ENCODE measurements around the gene CARMIL1.
"Not testable (repeated sequence)": the region's sequence is repeated elsewhere in the genome, so short reads cannot be mapped to it uniquely, and the experiment has no call there.

The CARMIL1 gene

DNA sequence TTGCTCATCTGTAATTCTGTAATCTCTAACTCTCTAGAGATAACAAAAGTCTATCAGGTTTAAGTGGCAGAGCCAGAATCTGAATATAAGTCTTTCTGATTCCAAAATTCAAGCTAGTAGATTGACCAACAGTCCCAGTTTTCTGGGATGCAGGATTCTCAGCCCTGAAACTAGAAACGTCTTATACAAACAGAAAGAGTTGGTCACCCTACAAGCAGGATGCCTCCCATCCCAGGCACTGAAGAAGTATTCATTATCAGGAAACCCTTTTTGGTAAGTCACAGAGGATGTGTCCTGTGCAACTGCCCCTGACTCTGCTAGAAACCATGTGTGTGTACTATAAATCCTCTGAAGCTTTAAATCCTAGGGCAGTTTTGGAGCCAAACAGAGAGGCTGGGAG, 135.0 kb downstream of the CARMIL1 start:
- no peak for DNase-seq

DNA sequence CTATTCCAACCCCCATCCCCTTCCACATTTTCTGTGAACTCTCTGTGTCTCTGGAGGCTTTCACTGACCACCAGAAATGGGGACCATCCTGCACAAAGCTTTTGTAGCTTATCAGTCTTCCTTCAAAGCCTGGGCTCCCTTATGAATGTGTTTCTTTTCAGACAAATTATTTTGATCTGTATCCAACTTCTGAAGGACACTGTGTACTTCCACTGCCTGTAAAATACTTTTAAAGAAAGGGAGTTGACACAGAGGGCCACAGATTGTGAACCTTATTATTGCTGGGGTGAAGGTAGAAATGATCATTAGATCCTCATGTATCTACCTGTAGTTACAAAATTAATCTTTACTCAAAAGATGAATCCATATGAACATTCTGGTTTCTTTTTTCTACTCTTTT, 135.6 kb downstream of the CARMIL1 start:
- no peak for DNase-seq

DNA sequence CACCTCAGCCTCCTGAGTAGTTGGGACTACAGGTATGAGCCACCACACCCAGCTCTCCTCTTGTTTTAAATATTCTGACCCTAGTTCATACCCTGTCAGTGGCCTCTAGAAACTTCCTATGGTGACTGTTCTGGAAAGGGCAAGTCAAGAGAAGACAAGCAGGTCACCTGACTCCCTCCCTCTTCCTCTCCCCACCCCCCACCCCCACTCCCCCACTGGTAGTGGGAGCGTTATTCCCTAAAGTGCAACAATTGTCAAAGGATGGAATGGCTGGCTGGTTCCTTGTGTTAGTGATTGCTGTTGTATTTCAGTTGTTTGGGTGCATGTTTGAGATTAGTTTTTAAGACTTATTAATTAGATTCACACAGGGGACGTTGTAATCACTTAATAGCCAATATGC, 136.1 kb downstream of the CARMIL1 start:
- DNase-seq: no peak

DNA sequence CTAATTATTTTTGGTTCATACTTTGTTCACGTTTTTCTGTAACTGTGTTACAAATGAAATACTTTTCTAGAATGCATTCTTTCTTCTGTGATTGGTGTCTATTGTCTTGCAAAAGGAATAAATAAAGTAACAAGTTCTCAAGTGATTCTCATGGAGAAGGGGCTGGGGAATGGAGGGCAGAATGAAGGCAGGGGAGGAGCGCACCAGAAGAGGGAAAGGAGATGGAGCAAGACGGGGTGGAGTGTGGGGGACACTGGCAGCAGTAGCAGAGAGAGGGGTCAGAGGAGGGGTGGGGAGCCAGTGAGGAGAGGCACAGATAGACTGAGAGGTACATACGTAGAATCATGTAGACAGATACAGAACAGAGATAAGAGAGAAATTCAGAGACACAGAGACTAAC, 136.5 kb downstream of the CARMIL1 start:
- no peak for DNase-seq

DNA sequence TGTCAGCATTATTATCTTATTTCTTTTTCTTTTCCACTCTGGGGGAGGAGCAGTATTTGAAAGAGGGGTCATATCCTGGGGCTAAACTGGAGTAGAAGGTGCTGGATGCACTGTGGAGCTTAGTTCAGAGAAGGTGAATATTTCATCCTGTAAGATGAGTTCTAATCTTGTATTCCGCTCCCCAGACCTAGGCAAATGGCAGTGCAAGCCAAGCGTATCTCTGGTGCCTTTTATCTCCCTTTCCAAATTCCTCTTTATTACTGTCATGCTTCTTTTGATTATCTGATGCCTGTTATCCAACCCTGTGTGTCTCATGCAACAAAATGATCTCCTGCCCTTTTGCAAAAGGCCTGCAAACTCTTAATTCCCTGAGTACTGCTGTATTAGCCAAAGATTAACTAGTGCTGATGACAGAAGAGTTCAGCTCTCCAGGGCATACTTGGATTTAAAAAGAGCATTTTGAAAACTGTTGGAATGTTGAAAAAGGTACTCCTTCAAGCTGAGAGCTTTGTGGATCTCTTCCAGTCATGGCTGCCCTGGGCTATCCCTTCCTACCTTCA, 138.0 kb downstream of the CARMIL1 start:
- DNase-seq: no peak

DNA sequence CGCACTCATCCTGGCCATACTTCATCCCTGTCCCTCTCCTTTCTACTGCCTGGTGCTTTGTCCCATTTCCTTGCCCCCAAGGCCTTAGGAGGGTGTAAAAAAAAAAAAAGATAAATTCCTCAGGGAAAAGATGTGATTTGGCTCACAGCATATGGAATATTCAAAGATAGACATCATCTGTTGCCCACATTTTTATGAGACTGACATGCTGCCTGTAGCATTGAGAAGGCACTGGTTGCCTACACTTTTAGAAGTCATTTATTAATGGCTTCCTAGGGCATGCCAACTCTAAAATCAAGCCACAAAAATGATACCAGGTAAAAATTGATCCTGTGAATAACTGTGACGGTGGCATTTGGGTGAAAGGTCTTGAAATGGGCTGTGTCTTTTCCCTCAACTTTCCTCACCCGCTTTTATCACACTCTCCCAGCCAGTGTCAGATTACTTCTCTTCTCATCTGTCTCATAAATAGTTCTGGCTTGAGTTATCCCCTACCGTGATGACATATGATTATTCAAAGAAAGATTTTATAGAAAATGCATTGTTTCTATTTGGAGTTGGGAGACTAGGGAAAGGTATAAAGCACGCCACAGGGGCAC, 139.4 kb downstream of the CARMIL1 start:
- DNase-seq: no peak

DNA sequence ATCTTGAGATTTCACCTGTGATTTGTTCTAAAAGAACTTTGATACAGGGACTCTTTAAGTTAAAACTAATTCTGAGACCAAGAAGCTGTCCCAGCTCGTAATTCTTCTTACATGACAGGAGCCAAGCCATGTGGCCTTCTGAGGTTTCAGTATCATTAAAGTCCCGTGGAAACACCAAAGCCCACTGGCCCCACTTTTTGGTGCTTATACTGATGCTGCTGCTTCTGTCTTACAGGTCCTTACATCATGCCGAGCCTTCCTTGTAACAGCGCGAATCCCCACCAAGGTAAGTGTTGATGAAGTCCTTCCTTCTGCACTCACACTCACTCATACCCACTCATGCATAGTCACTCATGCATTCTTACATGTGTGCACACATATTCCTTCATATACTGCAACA, 140.7 kb downstream of the CARMIL1 start:
- DNase-seq: no peak

DNA sequence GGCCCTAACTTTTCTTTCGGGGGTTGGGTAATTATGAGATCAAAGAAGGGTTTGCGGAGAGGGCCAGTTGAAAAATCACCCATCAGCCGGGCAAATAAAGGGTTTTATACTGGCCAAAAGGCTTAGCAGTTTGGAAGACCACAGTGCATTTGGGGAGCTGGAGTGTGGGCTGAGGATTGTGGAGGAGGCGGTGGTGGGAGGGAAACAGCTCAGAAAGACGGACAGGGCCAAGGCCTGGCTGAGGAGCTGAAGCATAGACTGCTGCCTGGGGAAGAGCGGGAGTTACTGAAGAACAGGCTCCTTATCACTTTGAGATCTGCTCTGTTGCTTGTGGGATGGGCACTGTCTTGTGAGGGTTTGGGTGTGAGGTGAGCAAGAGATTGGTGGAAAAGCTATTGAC, 144.2 kb downstream of the CARMIL1 start:
- DNase-seq: no peak

DNA sequence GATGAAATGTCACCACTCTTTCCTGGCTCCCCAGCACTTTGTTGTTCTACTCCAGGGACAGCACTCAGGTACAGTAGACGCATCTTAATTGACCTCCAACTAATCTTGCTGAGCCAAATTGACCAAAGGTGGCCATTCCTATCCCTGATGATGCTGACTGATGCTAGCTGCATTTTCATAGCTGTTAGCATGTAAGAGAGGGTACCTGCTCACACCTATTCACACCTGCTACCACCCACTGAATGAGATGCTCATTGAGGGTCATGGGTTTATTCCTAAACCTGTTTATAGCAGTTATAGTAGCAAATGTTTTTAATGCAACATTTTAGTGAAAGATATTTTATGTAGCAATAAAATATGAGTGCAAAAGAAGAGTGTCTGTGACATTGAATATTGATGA, 145.1 kb downstream of the CARMIL1 start:
- DNase-seq: no peak

DNA sequence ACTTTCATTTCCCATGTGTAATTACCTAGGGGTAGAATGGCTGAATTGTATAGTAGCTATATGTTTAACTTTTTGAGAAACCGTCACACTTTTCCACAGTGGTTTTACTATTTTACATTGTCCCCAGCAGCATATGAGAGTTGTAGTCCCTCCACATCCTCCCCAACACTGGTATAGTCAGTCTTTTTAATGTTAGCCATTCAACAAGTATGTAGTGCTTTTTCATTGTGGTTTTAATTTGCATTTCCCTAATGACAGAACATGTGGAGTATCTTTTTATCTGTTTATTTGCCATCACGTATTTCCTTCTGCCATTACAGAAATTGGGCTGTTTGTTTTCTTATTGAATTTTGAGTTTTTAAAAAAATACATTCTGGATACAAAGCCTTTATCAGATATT, 148.4 kb downstream of the CARMIL1 start:
- DNase-seq: no peak

DNA sequence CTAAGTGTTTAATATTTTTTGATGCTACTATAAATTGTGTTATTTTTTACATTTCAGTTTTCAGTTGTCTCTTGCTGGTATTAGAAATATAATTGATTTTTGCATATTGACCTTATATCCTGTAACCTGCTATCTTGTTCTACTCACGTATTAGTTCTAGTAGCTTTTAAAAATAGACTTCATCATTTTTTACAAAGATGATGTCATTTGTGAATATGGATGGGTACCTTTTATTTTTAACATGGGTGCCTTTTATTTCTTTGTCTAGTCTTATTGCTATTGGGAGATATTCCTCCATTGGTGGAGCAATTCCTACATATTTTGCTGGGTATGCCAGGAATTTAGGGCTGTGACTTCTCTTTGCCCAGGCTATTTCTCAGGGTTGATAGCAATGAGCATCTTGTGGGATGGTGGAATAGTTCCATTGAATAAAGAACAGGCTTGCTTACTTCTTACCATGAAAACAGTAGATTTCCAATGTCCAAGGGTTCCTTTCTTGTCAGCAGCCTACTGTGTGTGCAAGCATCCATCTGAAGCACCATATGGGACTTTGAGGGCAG, 149.7 kb downstream of the CARMIL1 start:
- no peak for DNase-seq

DNA sequence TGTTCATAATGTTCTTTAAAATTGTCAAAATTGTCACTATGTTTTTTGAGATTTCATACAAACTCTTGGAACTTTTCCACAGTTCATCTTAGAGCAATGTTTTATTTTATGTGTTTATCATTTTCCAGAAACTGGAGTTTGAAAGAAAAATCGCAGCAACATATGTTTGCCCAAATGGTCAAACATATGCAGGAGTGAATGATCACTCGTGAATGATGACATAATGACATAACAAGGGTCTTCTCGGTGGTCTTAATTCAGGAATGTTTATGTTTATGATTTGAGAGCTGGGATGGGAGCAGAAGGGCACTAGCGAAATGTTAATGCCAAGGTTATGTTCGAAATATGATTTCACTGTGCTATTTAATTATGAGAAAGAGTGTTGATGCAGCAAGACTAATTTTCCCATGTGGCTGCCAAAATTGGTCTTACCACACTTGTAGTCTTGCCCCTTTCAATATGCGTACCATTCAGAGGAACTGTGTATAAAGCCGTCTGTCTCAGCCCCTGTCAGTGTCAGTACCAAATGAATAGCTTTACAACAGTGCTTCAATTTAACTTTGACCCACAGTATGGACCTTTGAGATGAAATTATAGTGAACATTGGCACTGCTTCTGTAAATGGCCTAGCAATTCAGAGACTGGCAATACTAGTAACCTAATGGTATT, 152.3 kb downstream of the CARMIL1 start:
- no peak for DNase-seq

DNA sequence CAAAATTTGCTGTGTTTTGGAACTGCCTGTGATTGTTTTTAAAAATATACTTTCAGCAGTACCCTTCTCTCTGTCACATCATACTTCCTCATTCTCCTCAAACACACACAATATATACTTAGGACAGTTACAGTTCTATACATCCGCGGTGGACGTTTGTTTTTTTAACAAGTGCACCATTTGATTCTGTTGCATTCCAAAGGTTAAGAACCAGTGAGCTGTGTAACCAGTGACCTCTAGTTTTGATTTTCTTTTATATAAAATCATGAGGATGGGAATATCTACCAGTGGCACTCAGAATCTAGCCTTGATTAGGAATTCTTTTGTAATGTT, 152.8 kb downstream of the CARMIL1 start:
- DNase-seq: no peak

DNA sequence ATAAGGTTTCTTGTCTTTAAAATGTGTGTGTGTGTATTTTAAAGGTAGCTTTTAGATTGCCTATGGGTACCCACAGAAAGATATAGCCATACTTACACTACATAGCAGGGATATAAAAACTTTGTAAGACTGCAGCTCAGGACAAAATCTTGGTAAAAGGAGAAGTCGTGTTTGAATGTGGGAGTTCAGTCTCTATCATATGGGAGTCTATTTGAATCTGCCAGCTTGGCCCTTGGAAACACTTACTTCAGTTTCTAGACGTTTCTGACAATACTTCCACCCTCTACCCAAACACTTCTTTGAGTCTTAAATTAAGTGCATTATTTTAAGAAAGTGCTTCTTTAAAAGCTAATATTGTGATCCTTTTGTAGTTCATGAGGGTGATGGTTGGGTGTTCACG, 155.7 kb downstream of the CARMIL1 start:
- no peak for DNase-seq

DNA sequence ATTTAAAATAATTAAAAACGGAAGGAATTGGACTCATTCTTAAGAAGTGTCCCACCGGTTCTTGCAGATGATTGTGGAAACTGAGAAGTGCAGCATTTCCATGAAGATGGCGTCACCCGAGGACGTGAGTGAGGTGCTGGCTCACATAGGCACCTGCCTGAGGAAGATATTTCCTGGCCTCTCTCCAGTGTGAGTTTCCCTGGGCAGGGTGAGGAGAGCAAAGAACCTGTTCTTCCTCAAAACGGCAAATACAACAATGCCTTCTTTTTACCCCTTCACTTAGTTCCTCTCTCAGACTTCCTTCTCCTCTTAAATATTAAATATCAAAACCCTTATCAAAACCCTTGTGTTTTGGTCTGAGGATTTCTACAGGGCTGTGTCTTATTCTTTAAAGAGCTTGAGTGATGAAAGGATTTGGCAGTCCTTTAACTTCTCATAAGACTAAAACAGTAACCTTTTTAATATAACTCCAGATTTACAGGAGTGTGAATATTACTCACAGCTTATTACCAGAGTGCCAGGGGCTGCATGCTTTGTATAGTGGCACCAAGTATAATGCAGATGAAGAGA, 156.3 kb downstream of the CARMIL1 start:
- no peak for DNase-seq

DNA sequence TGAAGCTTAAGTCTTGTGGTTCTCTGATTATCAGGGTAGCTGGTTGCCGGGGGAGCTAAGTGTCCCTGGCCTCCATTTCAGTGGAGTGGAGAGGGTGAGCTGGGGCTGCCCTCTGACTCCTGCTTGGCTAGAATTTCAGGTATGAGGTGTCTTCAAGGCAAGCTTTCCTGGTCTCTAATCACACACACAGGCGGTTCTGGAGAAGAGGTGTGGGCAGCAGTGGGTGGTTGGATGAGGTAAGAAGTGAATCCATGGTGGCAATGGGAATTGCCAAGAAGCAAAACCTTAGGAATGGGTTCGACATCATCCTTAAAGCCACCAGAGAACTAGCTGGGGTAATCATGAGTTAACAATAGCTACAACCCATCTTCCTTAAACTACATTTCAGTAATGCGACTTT, 157.6 kb downstream of the CARMIL1 start:
- no peak for DNase-seq

DNA sequence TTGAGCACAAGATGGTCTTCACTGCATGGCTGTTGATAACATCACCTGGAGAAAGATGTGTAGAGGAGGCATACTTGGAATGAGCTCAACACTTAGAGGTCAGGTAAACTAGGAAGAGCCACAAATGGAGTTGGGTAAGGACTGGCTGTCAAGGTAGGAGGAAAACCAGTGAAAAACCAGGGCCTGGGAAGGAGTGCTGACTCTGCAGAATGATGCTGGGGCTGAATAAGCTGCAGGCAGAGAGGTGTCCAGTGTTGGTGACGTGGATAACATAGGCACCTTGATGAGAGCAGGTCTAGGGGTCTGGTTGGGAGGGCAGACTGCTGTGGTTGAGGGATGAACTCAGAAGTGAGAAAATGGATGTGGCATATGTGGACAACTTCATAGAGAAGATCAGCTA, 160.2 kb downstream of the CARMIL1 start:
- no peak for DNase-seq

DNA sequence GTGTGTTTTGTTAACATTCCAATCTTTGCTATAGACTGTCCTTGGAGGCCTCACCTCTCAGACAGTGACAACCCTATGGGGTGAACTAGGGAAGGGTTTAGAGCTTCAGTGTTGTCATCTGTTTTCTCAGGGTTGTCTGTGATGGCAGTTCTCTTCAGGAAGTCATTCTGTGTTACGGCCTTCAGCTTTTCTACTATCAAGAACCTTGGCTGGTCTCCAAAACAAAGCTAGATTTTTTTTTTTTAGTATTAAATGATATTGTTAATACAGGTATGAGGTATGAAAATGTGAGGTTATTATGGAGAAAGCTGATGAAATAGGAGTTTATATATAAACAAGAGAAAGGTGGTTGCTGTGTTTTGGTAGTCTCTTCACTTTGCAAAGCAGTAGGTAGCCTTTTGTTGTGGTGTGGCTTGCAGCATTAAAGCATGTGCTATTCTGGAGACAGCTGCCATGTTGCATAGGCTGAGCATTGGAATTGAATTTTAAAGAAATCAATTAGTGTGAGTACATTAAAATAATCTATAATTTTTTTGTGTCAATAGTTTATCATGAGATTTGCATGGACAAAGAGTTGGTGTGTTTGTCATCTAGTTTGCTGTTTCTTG, 162.6 kb downstream of the CARMIL1 start:
- DNase-seq: no peak

DNA sequence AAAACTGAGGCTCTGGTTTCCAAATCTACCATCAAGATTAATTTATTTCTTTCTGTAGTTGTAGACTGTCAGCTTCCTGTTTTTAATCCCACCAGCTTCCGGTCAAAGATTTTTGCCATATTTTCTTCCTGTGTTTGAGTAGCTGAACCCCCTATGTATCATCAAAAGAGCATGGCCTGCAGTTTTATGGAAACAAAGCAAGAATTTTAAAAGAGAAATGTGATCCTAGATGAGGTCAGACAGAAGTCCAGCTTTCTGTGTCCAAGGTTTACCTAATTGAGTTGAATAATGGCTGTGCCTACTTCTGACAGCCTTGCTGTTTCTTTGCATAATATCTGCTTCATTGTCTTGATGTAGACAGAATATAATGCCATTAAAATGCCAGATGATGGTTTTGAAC, 163.7 kb downstream of the CARMIL1 start:
- DNase-seq: no peak

DNA sequence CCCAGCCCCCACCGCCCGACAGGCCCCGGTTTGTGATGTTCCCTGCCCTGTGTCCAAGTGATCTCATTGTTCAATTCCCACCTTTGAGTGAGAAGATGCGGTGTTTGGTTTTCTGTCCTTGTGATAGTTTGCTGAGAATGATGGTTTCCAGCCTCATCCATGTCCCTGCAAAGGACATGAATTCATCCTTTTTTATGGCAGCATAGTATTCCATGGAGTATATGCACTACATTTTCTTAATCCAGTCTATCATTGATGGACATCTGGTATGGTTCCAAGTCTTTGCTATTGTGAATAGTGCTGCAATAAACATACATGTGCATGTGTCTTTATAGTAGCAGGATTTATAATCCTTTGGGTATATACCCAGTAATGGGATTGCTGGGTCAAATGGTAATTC, 165.3 kb downstream of the CARMIL1 start:
- not testable (repeated sequence) for DNase-seq

DNA sequence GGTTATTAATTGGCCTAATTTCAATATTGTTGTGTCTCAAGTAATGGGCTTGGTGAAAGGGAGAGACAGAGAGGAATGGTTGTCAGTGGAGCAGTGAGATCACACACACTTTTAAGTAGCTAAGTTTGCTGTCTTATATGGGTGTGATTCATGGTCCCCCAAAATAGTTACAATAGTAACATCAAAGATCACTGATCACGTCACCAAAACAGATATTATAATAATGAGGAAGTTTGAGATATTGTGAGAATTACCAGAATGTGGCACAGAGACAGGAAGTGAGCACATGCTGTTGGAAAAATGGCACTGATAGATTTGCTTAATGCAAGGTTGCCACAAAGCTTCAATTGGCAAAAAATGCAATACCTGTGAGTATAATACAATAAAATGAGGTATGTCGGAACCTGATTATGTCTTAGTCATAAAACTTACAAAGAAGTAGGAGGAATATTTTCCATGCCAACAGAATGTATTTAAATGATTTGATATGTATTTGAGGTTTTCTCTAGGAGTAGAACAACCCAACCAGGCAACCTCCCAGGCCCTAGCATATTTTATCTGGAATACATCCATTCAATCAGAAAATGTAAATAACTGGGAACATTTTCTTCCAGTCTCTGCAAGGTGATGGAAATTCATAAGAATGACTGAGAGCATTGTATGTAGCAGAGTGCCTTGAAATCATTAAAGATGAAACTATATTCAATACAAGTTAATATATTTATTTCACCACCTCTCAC, 167.8 kb downstream of the CARMIL1 start:
- DNase-seq: no peak

DNA sequence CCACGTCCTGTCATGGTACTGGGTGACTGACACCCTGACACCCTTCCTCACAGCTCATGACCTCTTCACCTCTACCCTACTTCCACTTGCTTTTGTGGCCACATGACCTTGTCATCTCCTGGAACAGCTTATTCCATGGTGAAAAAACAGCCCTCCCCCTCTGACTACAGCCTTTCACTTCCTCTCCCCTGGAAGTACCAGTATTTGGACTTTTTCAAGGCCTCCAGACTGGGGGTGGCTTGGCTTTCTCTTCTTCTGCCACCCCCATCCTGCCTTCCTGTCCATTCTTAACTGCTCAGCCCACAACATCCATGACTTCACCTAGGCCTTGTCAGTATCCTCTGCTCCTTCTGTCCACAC, 168.4 kb downstream of the CARMIL1 start:
- DNase-seq: no peak

DNA sequence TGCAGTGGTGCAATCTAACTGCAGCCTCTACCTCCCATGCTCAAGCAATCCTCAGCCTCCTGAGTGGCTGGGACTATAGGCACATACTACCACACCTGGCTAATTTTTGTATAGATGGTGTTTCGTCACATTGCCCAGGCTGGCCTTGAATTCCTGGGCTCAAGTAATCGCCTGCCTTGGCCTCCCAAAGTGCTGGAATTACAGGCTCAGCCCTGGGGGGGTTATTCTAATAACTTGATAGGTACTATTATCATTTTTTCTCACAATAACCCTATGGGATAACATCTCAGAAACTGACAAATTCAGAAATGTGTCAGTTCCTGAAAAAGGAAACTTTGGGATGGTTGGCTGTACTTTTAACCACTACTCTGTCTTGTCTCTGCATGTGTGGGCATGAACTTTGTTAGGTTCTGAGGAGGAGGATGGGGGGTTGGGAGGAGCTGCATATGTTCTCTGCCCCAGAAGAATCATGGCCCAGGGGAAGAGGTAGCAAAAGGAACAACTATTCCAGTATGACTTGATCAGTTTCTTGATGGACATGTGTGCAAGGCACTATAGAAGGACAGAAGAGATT, 169.9 kb downstream of the CARMIL1 start:
- no peak for DNase-seq

Data from activated CD4-positive, alpha-beta T cell treated with anti-CD3 and anti-CD28 coated beads, Interleukin-2, amount 50 U/mL, for 48 hours (primary cell).